Nephron progenitor cell (in vitro differentiated cells): Measurements from ENCODE around the gene PPP1CA.
A peak's percentile ranks its signal among the peaks of the same experiment; 100 is the strongest.

Experiments
- DNase-seq: peaks from one replicate; pipeline ENCODE4 v3.0.0; 2021
- H3K27ac Mint-ChIP-seq: 2 replicates; pipeline ENCODE4 v1.8.0; 2021; ENCODE audit warnings: mild to moderate bottlenecking, moderate library complexity, mixed read lengths
- H3K27me3 Mint-ChIP-seq: 2 replicates; pipeline ENCODE4 v1.8.0; 2021; ENCODE audit warnings: mild to moderate bottlenecking, low read depth, mixed read lengths; ENCODE audit not compliant: poor library complexity
- H3K36me3 Mint-ChIP-seq: 2 replicates; pipeline ENCODE4 v1.8.0; 2021; ENCODE audit warnings: low read depth, mixed read lengths
- H3K4me1 Mint-ChIP-seq: 2 replicates; pipeline ENCODE4 v1.8.0; 2021; ENCODE audit warnings: mixed read lengths
- H3K4me3 Mint-ChIP-seq: 2 replicates; pipeline ENCODE4 v1.8.0; 2021; ENCODE audit warnings: mild to moderate bottlenecking, moderate library complexity, mixed read lengths
- H3K9me3 Mint-ChIP-seq: 2 replicates; pipeline ENCODE4 v1.8.0; 2021; ENCODE audit warnings: mild to moderate bottlenecking, moderate library complexity, mixed read lengths
- TF ChIP-seq, protein P1 (sequence below): fragments of 200-600 bp; sonication (generic); IDR thresholded peaks from 2 replicates; pipeline ENCODE4 v1.5.0; 2021; ENCODE audit warnings: antibody characterized with exemption

Gene PPP1CA

DNA sequence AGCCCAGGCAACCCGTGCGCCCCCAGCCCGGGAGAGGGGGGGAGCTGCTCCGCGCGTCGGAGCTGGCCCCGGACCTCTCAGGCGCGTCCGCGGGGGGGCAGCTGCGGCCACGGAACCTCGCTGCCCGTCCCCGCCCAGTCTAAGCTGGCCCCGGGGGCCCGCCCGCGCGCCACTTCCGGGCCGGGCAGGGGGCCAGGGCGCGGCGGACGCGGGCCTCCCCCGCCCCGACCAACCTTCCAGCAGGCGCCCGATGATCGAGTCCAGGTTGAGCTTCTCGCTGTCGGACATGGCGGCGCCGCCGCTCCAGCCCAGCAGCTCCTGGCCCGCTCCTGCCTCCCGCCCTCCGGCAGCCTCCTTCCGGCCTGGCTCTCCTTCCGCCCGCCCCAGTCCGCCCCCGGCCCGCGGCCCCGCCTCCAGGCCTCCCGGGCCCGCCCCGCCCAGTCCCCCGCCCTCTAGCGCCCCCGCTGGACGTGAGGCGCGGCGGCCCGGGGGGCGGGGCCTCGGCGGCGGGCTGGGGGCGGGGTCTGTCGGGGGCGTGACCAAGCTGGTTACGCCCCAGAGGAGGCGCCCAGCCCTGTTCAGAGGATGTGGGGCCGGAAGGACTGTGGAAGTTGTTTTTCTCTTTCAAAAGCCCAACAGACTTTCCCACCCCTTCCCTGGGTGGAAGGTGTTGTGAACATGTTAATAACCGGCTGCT, at the start of gene PPP1CA:
Gene PPP1CA, minus strand, starts transcription at position 364 of the 697 bp plus-strand sequence. Its CDS starts 76 bp downstream, at position 288.
- H3K4me1 Mint-ChIP-seq: peaks cover 44% of the 10 kb centered on the region
- H3K36me3 Mint-ChIP-seq: peaks cover 4% of the 10 kb centered on the region
- H3K27me3 Mint-ChIP-seq: no peaks in the 10 kb centered on the region
- DNase-seq: peak; percentile 94
- peak within 1 kb of the TSS; percentile 85 for H3K4me3 Mint-ChIP-seq
- no peak within 1 kb of the TSS for H3K27ac Mint-ChIP-seq
- no peaks in the 10 kb centered on the region for H3K9me3 Mint-ChIP-seq
- TF ChIP-seq, protein P1, sequence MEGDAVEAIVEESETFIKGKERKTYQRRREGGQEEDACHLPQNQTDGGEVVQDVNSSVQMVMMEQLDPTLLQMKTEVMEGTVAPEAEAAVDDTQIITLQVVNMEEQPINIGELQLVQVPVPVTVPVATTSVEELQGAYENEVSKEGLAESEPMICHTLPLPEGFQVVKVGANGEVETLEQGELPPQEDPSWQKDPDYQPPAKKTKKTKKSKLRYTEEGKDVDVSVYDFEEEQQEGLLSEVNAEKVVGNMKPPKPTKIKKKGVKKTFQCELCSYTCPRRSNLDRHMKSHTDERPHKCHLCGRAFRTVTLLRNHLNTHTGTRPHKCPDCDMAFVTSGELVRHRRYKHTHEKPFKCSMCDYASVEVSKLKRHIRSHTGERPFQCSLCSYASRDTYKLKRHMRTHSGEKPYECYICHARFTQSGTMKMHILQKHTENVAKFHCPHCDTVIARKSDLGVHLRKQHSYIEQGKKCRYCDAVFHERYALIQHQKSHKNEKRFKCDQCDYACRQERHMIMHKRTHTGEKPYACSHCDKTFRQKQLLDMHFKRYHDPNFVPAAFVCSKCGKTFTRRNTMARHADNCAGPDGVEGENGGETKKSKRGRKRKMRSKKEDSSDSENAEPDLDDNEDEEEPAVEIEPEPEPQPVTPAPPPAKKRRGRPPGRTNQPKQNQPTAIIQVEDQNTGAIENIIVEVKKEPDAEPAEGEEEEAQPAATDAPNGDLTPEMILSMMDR: peak; percentile 23

DNA sequence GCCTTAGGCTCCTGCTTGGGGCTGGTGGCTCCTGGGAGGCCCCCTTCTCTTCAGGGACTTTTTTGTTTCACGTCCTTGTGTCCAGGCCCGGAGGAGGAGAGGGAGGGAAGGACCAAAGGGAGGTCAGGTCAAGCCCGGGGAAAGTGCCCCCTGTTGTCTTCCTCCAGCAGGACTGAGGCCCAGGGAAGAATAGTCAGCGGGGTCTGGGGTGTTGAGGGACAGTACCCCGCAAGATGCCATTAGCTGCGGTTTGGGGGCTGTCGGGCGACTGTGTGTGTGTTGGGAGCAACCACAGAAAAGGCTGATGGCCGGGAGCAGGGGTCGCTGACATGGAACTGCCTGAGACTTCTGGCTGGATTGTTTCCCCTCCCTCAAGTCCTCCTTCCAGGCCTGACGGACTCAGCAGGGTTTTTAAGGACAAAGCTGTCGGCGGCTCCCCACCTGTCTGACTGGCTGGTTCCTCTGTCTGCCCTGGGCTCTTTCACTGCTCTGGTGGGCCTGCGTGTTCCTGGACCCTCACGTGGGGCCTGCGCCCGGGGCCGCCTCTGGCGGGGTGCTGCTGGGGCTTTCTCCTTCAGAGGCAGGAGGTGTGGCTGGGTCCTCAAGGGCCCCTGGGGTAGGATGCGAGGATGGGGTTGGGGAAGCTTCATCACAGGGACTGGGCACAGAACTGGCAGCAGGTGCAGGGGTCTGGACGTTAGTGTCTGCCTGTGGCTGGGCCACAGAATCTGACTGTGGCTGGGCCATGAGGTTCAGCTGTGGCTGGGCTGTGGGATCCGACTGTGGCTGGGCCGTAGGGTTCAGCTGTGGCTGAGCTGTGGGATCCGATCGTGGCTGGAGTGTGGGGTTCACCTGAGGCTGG, 49.4 kb upstream of the PPP1CA start:
- H3K27me3 Mint-ChIP-seq: peaks cover under 1% of the 10 kb centered on the region
- TF ChIP-seq, protein P1: no peak
- H3K9me3 Mint-ChIP-seq: no peaks in the 10 kb centered on the region
- peak overlapping the region; percentile 96 for H3K27ac Mint-ChIP-seq
- DNase-seq: no peak
- H3K36me3 Mint-ChIP-seq: no peaks in the 10 kb centered on the region
- no peak overlapping the region for H3K4me3 Mint-ChIP-seq
- H3K4me1 Mint-ChIP-seq: peaks cover 38% of the 10 kb centered on the region

DNA sequence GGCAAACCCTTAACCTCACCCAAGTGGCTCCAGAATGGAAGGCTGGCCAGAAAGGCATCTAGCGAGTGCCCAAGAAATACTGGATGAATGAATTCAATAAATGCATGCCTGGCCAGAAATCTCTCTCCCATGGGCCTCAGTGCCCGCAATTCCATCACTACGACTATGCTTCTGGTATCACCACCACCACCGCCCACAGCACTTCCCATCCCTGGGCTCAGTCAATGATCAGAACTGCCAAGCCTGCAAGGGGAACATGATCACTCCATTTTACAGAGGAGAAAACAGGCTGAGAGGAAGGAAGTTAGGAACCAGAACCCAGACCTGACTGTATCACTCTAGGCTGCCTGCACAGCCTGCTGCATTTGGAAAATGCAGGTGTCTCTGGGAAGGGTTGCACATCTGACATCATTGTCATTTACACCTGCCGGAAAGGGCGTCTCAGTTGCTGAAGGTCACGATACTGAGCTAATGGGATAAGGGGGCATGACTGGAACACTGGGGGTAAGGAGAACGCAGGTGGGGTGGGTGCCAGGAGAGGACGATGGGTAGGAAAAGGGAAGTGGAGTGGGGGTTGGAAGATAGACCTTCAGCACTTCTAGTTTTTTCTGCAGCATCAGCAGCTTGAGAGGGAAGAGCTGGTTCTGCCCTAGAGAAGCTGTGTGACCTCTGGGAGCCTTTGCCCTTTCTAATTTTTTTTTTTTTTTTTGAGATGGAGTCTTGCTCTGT, 47.6 kb upstream of the PPP1CA start:
- H3K27ac Mint-ChIP-seq: no peak overlapping the region
- no peaks in the 10 kb centered on the region for H3K9me3 Mint-ChIP-seq
- TF ChIP-seq, protein P1: no peak
- H3K4me1 Mint-ChIP-seq: peaks cover 44% of the 10 kb centered on the region
- H3K4me3 Mint-ChIP-seq: no peak overlapping the region
- peaks cover 5% of the 10 kb centered on the region for H3K27me3 Mint-ChIP-seq
- H3K36me3 Mint-ChIP-seq: no peaks in the 10 kb centered on the region
- DNase-seq: no peak

DNA sequence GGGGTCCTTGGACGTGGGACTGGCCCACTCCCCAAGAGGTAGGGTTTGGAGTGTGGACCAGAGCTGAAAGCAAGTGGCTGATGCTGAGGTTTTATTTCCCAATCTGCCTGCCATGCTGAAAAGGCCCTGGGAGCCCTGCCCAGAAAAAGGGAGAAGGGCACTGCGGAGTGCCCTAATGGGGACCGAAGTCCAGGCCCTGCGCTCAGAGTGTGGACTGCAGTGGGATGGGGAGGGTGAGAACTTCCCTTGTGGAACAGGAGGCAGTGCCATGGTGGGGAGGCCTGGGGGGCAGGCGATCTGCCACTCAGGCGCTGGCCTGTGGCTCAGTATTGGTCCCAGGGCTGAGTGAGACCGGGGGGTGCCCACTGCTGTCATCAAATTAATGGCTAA, 46.6 kb upstream of the PPP1CA start:
- Mint-ChIP-seq H3K4me1 (peaks cover 44% of the 10 kb centered on the region), H3K27ac (no peak overlapping the region)
- no peak for DNase-seq

DNA sequence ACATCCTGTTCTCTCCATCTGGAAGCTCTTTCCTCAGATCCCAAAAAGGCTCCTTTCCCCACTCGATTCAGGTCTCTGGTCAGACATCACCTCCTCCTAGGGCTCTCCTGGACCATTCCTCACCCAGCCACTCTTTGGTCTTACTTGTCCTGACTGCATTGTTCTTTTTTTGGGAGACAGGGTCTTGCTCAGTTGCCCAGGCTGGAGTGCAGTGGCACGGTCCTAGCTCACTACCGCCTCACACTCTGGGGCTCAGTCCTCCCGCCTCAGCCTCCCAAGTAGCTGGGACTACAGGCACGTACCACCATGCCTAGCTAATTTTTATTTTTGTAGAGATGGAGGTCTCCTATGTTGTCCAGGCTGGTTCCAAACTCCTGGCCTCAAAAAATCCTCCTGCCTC, 43.9 kb upstream of the PPP1CA start:
- peaks cover 5% of the 10 kb centered on the region for H3K27me3 Mint-ChIP-seq
- H3K9me3 Mint-ChIP-seq: no peaks in the 10 kb centered on the region
- H3K4me3 Mint-ChIP-seq: peak overlapping the region; percentile 84
- H3K27ac Mint-ChIP-seq: no peak overlapping the region
- no peak for DNase-seq
- TF ChIP-seq, protein P1: no peak
- no peaks in the 10 kb centered on the region for H3K36me3 Mint-ChIP-seq
- H3K4me1 Mint-ChIP-seq: peaks cover 42% of the 10 kb centered on the region

More for the DNA sequence above, 46.6 kb upstream of the PPP1CA start:
- Mint-ChIP-seq H3K36me3 (no peaks in the 10 kb centered on the region), H3K4me3 (no peak overlapping the region), H3K27me3 (peaks cover 5% of the 10 kb centered on the region), H3K9me3 (no peaks in the 10 kb centered on the region)
- TF ChIP-seq, protein P1: no peak
